MCF 10A (cell line): ENCODE measurements around the gene NTPCR. TPM values are rescaled to one million over a fixed set of nuclear protein-coding genes. Genes with fewer than 3 reads are reported as not detected.

Experiments used
- Bru-seq: library from RNA; stranded (reverse); fragments of 400-500 nt; gene quantifications from one replicate; lab custom pipeline; 2021; lab: Mats Ljungman, UMichigan
- BruChase-seq, 2 experiments: library from RNA; stranded (reverse); fragments of 400-500 nt; gene quantifications; one replicate each; lab custom pipeline; 2021; lab: Mats Ljungman, UMichigan
- BruUV-seq: library from RNA; stranded (reverse); fragments of 400-500 nt; replicated peaks from 2 replicates; lab custom pipeline; 2021; lab: Mats Ljungman, UMichigan
- CTCF ChIA-PET: fragments of 300-600 bp; sonication (Branson Sonifier 250); formaldehyde crosslinking; extraction: SDS; loops from one replicate; lab custom pipeline; 2021; ENCODE audit warnings: antibody characterized with exemption, inconsistent platforms; lab: Yijun Ruan, JAX
- POLR2A ChIA-PET: fragments of 300-600, 350-650 bp; sonication (Branson Sonifier 250); formaldehyde crosslinking; extraction: SDS; loops from one replicate; lab custom pipeline; 2020; ENCODE audit warnings: antibody characterized with exemption, inconsistent platforms; lab: Yijun Ruan, JAX
- DNase-seq: peaks from one replicate; pipeline ENCODE4 v3.0.0-alpha.2; 2018; ENCODE audit not compliant: unreplicated experiment
- H3K27ac Mint-ChIP-seq: one replicate; pipeline ENCODE4 v1.8.0; 2022; ENCODE audit warnings: mild to moderate bottlenecking, low read depth, mixed read lengths; ENCODE audit not compliant: unreplicated experiment
- H3K27me3 Mint-ChIP-seq: one replicate; pipeline ENCODE4 v1.8.0; 2022; ENCODE audit warnings: mixed read lengths; ENCODE audit not compliant: insufficient read depth, unreplicated experiment
- H3K36me3 Mint-ChIP-seq: one replicate; pipeline ENCODE4 v1.8.0; 2022; ENCODE audit warnings: mild to moderate bottlenecking, moderate library complexity, mixed read lengths; ENCODE audit not compliant: insufficient read depth, unreplicated experiment
- H3K4me1 Mint-ChIP-seq: one replicate; pipeline ENCODE4 v1.8.0; 2022; ENCODE audit warnings: mixed read lengths; ENCODE audit not compliant: insufficient read depth, unreplicated experiment
- H3K4me3 Mint-ChIP-seq: one replicate; pipeline ENCODE4 v1.8.0; 2022; ENCODE audit warnings: mild to moderate bottlenecking, moderate library complexity, mixed read lengths; ENCODE audit not compliant: unreplicated experiment
- H3K9me3 Mint-ChIP-seq: one replicate; pipeline ENCODE4 v1.8.0; 2022; ENCODE audit warnings: mixed read lengths; ENCODE audit not compliant: unreplicated experiment
- CTCF ChIP-seq: fragments of 200-600 bp; IDR thresholded peaks from one replicate; pipeline ENCODE4 v1.8.0; 2022; ENCODE audit warnings: antibody characterized with exemption, mild to moderate bottlenecking; ENCODE audit not compliant: unreplicated experiment
- intact Hi-C: fragments of 100-400 bp; cut with micrococcal nuclease; formaldehyde crosslinking; loops from 2 replicates; pipeline ENCODE4 v1.14.1; 2022
- long read RNA-seq: library from polyadenylated mRNA; stranded (forward); transcript quantifications from one replicate; pipeline ENCODE4 v2.0.0, GENCODE V29; 2022
- total RNA-seq: library from RNA; stranded (reverse); gene quantifications from 2 replicates; pipeline ENCODE4 v1.2.3, GENCODE V29; 2022

Gene NTPCR, protein sequence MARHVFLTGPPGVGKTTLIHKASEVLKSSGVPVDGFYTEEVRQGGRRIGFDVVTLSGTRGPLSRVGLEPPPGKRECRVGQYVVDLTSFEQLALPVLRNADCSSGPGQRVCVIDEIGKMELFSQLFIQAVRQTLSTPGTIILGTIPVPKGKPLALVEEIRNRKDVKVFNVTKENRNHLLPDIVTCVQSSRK
- 116 and 129 TPM in 2 replicates for total RNA-seq
- percentile 85 among the genes with signal in this experiment for Bru-seq, nascent RNA
- percentile 80 among the genes with signal in this experiment for BruChase-seq, experiment 1, labeled RNA remaining after a 6-hour chase
- BruChase-seq, experiment 2, labeled RNA remaining after a 2-hour chase = percentile 88 among the genes with signal in this experiment
- long read RNA-seq, full-length matches to known transcripts = 233 of 247 reads
- long read RNA-seq, partial matches to known transcripts = 3 of 247 reads
- long read RNA-seq, other reads (novel, unspliced or antisense) = 11 of 247 reads

DNA sequence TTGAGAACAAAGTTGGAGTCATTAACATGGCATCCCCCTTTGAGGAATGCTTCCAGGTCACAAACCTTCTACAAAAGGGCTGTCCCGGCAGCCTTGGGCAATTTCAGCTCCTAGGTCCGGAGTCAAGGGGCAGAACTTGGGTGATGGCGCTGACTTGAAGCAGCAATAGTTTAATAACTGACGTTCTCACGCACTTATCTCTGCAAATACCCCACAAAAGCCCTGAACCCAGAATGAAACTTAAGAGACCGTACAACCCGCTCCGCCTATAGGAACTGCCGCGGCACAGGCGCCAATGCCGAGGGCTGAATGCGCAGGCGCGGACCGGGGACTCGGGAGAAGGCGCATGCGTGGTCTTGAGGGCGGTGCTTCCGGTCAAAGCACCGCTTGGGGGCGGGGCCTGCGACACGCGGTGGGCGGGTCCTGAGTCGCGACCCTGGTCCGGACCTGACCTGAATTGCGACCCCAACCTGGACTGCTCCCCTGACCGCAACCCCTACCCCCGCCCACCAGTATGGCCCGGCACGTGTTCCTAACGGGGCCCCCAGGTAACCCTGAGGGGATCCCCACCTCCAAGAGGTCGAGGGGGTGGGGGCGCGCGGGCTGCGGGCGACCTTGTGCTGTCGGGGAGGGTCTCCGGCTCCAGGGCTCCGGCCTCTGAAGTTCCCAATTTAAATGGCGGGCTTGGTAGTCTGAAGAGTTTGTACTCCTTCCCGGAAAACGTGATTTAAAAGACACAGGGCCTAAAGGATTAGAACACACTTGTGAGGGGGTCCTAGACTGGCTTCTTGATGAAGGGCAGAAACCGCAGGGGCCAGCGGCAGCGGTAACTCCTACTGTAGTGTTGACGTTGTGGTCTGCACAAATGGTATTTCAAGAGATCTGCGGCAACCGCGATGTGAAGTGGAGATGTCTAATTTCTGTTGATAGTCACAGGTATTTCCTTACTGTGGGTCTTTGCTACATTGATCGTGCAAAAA is at the start of gene NTPCR:
Gene NTPCR (plus strand): TSS at position 415 of the 980 bp plus-strand sequence. CDS start 100 bp downstream, at position 515.
- Mint-ChIP-seq H3K4me3 (peak within 1 kb of the TSS; percentile 89), H3K4me1 (peaks cover 37% of the 10 kb centered on the region), H3K36me3 (peaks cover 11% of the 10 kb centered on the region), H3K27me3 (no peaks in the 10 kb centered on the region), H3K27ac (peak within 1 kb of the TSS; percentile 84), H3K9me3 (no peaks in the 10 kb centered on the region)
- peak; percentile 98 for DNase-seq
- ChIA-PET CTCF (interaction anchor here (0.6 to 2.4 kb wide), 5 partner anchors 14 to 953 kb away, joined by 3 to 8 read pairs (median 4); partner anchors contain the start of gene SIPA1L2), POLR2A (interaction anchor here (0.6 to 3.4 kb wide), 27 partner anchors 9 to 1203 kb away, joined by 3 to 24 read pairs (median 4); partner anchors contain the start of gene SIPA1L2)
- intact Hi-C loops = loop anchor here (2.0 to 5.0 kb wide), 3 partner anchors 83 to 292 kb away; no protein-coding TSS in a partner anchor
- peak; percentile 20 for TF ChIP-seq CTCF
- TSS peak; percentile 42 for BruUV-seq

DNA sequence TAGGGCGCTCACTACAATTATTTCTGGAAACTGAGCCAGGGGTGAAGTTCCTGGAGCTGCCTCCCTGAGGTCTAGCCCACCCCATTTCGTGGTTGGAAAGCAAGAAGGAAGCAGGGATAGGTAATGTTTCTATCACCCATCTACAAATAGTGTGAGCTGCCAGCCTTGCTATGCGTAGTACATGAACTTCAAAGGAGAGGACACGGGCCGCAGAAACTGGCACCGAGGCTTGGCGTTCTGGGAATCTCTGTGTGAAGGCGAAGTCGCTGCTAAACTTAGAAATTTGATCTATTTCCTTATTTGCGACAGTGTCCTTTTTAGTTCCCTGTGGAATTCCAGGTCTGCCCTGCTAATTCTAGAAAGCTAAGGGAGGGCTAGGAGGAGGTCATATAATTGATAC is 49.6 kb upstream of the NTPCR start:
- no peak for TF ChIP-seq CTCF
- intact Hi-C loops = no loop called here
- H3K27me3 Mint-ChIP-seq = no peaks in the 10 kb centered on the region
- ChIA-PET POLR2A (interaction anchor here (1.2 kb wide), 1 partner anchor 130 kb away, joined by 4 read pairs; no protein-coding TSS in a partner anchor), CTCF (interaction anchor here (0.5 kb wide), 1 partner anchor 58 kb away, joined by 4 read pairs; no protein-coding TSS in a partner anchor)
- no peak for DNase-seq
- H3K27ac Mint-ChIP-seq = no peak overlapping the region
- H3K36me3 Mint-ChIP-seq = no peaks in the 10 kb centered on the region
- no peaks in the 10 kb centered on the region for H3K4me1 Mint-ChIP-seq
- no peak overlapping the region for H3K4me3 Mint-ChIP-seq
- no TSS peak for BruUV-seq
- no peaks in the 10 kb centered on the region for H3K9me3 Mint-ChIP-seq

DNA sequence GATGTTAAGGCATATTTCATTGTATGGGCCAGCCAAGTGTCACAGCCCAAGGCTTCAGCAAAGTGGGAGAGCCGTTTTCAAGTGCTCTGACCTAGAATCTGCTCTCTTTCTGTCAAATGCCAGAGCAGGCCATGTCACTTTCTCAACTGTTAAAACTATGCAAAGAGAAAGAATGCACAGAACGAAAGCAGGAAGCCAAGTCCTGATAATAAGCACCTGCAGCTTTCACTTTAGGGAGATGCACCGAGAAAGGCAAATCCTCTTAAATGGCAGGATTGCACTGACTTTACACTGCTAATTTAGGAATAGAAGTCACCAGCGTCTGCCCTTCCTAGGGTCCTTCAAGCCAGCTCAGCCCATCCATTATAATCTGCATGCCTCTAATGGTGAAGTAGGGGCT is 49.2 kb upstream of the NTPCR start:
- ChIA-PET CTCF (interaction anchor here (0.5 kb wide), 1 partner anchor 59 kb away, joined by 4 read pairs; no protein-coding TSS in a partner anchor), POLR2A (interaction anchor here (0.7 kb wide), 1 partner anchor 8 kb away, joined by 3 read pairs; no protein-coding TSS in a partner anchor)
- DNase-seq = no peak
- intact Hi-C loops = no loop called here
- Mint-ChIP-seq H3K9me3 (no peaks in the 10 kb centered on the region), H3K27me3 (no peaks in the 10 kb centered on the region), H3K4me3 (no peak overlapping the region), H3K4me1 (no peaks in the 10 kb centered on the region), H3K27ac (no peak overlapping the region), H3K36me3 (no peaks in the 10 kb centered on the region)
- BruUV-seq = no TSS peak
- TF ChIP-seq CTCF = no peak
